Activated CD4-positive, alpha-beta T cell treated with anti-CD3 and anti-CD28 coated beads for 36 hours (primary cell): ENCODE measurements around the gene PYURF. TPM values are rescaled to one million over a fixed set of nuclear protein-coding genes. Genes with fewer than 3 reads are reported as not detected.

Experiments
- ATAC-seq: fragments of 200-7000 bp; cut with Tn5 transposase; one replicate; pipeline ENCODE4 v1.10.0; 2021; ENCODE audit warnings: mild to moderate bottlenecking, moderate library complexity
- CTCF ChIA-PET: fragments of 350-600 bp; sonication (Branson Sonifier 250); formaldehyde crosslinking; loops from one replicate; lab custom pipeline; 2021; ENCODE audit warnings: antibody characterized with exemption; lab: Charles Lee
- POLR2A ChIA-PET: fragments of 350-600 bp; sonication (Branson Sonifier 250); formaldehyde crosslinking; loops from one replicate; lab custom pipeline; 2021; ENCODE audit warnings: antibody characterized with exemption, inconsistent platforms; lab: Charles Lee
- DNase-seq: peaks from one replicate; pipeline ENCODE4 v3.0.0-alpha.2; 2020
- H3K27ac Mint-ChIP-seq: one replicate; pipeline ENCODE4 v1.8.0; 2021; ENCODE audit warnings: mixed read lengths
- H3K27me3 Mint-ChIP-seq: one replicate; pipeline ENCODE4 v1.8.0; 2021; ENCODE audit warnings: mixed read lengths
- H3K36me3 Mint-ChIP-seq: one replicate; pipeline ENCODE4 v1.8.0; 2021; ENCODE audit warnings: low read depth, mixed read lengths
- H3K4me1 Mint-ChIP-seq: one replicate; pipeline ENCODE4 v1.8.0; 2021; ENCODE audit warnings: mixed read lengths
- H3K4me3 Mint-ChIP-seq: one replicate; pipeline ENCODE4 v1.8.0; 2021; ENCODE audit warnings: mild to moderate bottlenecking, moderate library complexity, mixed read lengths
- H3K9me3 Mint-ChIP-seq: one replicate; pipeline ENCODE4 v1.8.0; 2021; ENCODE audit warnings: low read depth, mixed read lengths
- intact Hi-C, 2 experiments: fragments of 100-400 bp; cut with DNase I in 1 of 2; cut with micrococcal nuclease in 1 of 2; formaldehyde crosslinking; loops; one replicate each; pipeline versions ENCODE4 v1.14.2 to v1.15.1; 2022 to 2024; cut with DNase I, micrococcal nuclease
- total RNA-seq, 2 experiments: library from RNA; stranded (reverse); gene quantifications; one replicate each; pipeline ENCODE4 v1.2.3, GENCODE V29; 2021

PYURF gene
- total RNA-seq, 2 experiments from 2014 or later, result 27.3 to 44.1 TPM

- ChIA-PET CTCF (interaction anchor here (1.2 to 1.9 kb wide), 2 partner anchors 18 to 492 kb away, joined by 3 to 4 read pairs; no protein-coding TSS in a partner anchor), POLR2A (interaction anchor here (0.8 kb wide), 1 partner anchor 104 kb away, joined by 3 read pairs; no protein-coding TSS in a partner anchor)
- Mint-ChIP-seq H3K27ac (no peak overlapping the region), H3K4me3 (no peak overlapping the region), H3K9me3 (no peaks in the 10 kb centered on the region), H3K36me3 (no peaks in the 10 kb centered on the region), H3K4me1 (peaks cover 30% of the 10 kb centered on the region), H3K27me3 (no peaks in the 10 kb centered on the region)
- no peak for ATAC-seq
- no peak for DNase-seq
- intact Hi-C loops, result no loop called here
Observed at GRCh38 chr4:88531549-88531948, 8.0 kb upstream of the PYURF start.

- intact Hi-C loops, result loop anchor here in 1 of 2 experiments (10.0 kb wide), 1 partner anchor 436 kb away; no protein-coding TSS in a partner anchor
- H3K4me1 Mint-ChIP-seq, result peaks cover 26% of the 10 kb centered on the region
- no peaks in the 10 kb centered on the region for H3K9me3 Mint-ChIP-seq
- no peak overlapping the region for H3K27ac Mint-ChIP-seq
- DNase-seq (no peak), ATAC-seq (no peak)
- H3K4me3 Mint-ChIP-seq, result no peak overlapping the region
- no peaks in the 10 kb centered on the region for H3K36me3 Mint-ChIP-seq
- no peaks in the 10 kb centered on the region for H3K27me3 Mint-ChIP-seq
- ChIA-PET CTCF (no interaction called here), POLR2A (no interaction called here)
Observed at GRCh38 chr4:88528861-88529260, 5.3 kb upstream of the PYURF start.

GRCh38 chr4:88527787-88528186 lies 4.2 kb upstream of the PYURF start:
- Mint-ChIP-seq H3K36me3 (peaks cover 1% of the 10 kb centered on the region), H3K4me1 (peaks cover 26% of the 10 kb centered on the region)
- CTCF ChIA-PET, result interaction anchor here (1.0 kb wide), 1 partner anchor 9 kb away, joined by 4 read pairs; no protein-coding TSS in a partner anchor

GRCh38 chr4:88526221-88526815 lies 2.7 kb upstream of the PYURF start:
- Mint-ChIP-seq H3K9me3 (no peaks in the 10 kb centered on the region), H3K27me3 (no peaks in the 10 kb centered on the region), H3K4me3 (no peak overlapping the region), H3K4me1 (peaks cover 39% of the 10 kb centered on the region), H3K27ac (no peak overlapping the region), H3K36me3 (peaks cover 10% of the 10 kb centered on the region)
- peak; percentile 19 for DNase-seq
- intact Hi-C loops, result loop anchor here (1.0 to 10.0 kb wide), 5 partner anchors 133 to 584 kb away; partner anchors contain the start of gene TIGD2 (in 1 of the 2)
- ATAC-seq, result no peak
- POLR2A ChIA-PET, result no interaction called here
- CTCF ChIA-PET, result interaction anchor here (0.7 to 2.1 kb wide), 10 partner anchors 10 to 497 kb away, joined by 3 to 11 read pairs (median 4); partner anchors contain the start of gene PPM1K

More at GRCh38 chr4:88527787-88528186, 4.2 kb upstream of the PYURF start:
- DNase-seq (no peak), ATAC-seq (no peak)
- POLR2A ChIA-PET, result no interaction called here
- Mint-ChIP-seq H3K9me3 (no peaks in the 10 kb centered on the region), H3K27me3 (no peaks in the 10 kb centered on the region), H3K4me3 (no peak overlapping the region), H3K27ac (no peak overlapping the region)
- intact Hi-C loops, result loop anchor here (2.0 to 10.0 kb wide), 3 partner anchors 437 to 583 kb away; partner anchors contain the start of gene TIGD2 (in 1 of the 2)

GRCh38 chr4:88524171-88524570 lies 595 bp upstream of the PYURF start:
- POLR2A ChIA-PET, result interaction anchor here (0.7 kb wide), 1 partner anchor 1133 kb away, joined by 3 read pairs; the partner anchor contains the start of gene HSD17B11

GRCh38 chr4:88522702-88523324 lies 763 bp downstream of the PYURF start:
- CTCF ChIA-PET, result interaction anchor here (0.7 to 2.5 kb wide), 12 partner anchors 14 to 502 kb away, joined by 3 to 13 read pairs (median 4); partner anchors contain the start of gene PPM1K
- H3K4me1 Mint-ChIP-seq, result peaks cover 45% of the 10 kb centered on the region
- POLR2A ChIA-PET, result interaction anchor here (1.2 kb wide), 1 partner anchor 66 kb away, joined by 4 read pairs; the partner anchor contains the start of gene HERC5
- peak; percentile 66 for DNase-seq
- intact Hi-C loops, result loop anchor here (1.0 to 10.0 kb wide), 8 partner anchors 66 to 442 kb away; partner anchors contain the start of genes PPM1K (in 2 of the 2), HERC3 (in 1 of the 2) and HERC5 (in 1 of the 2)
- no peaks in the 10 kb centered on the region for H3K27me3 Mint-ChIP-seq
- peaks cover 19% of the 10 kb centered on the region for H3K36me3 Mint-ChIP-seq
- ATAC-seq, result no peak
- H3K27ac Mint-ChIP-seq, result peak overlapping the region; percentile 88
- H3K9me3 Mint-ChIP-seq, result no peaks in the 10 kb centered on the region
- H3K4me3 Mint-ChIP-seq, result peak overlapping the region; percentile 92

More at GRCh38 chr4:88524171-88524570, 595 bp upstream of the PYURF start:
- intact Hi-C loops, result loop anchor here (5.0 to 10.0 kb wide), 4 partner anchors 133 to 441 kb away; partner anchors contain the start of gene PPM1K (in 1 of the 2)
- DNase-seq (no peak), ATAC-seq (no peak)
- Mint-ChIP-seq H3K36me3 (peaks cover 19% of the 10 kb centered on the region), H3K27me3 (no peaks in the 10 kb centered on the region), H3K27ac (peak overlapping the region; percentile 82), H3K4me1 (peaks cover 45% of the 10 kb centered on the region), H3K9me3 (no peaks in the 10 kb centered on the region), H3K4me3 (peak overlapping the region; percentile 92)
- CTCF ChIA-PET, result interaction anchor here (0.5 to 2.5 kb wide), 11 partner anchors 9 to 500 kb away, joined by 3 to 13 read pairs (median 5); partner anchors contain the start of gene PPM1K

- Mint-ChIP-seq H3K4me3 (no peak overlapping the region), H3K27ac (no peak overlapping the region), H3K36me3 (peaks cover 19% of the 10 kb centered on the region), H3K9me3 (no peaks in the 10 kb centered on the region), H3K27me3 (no peaks in the 10 kb centered on the region), H3K4me1 (peaks cover 19% of the 10 kb centered on the region)
- ATAC-seq, result no peak
- CTCF ChIA-PET, result interaction anchor here (0.6 to 1.7 kb wide), 5 partner anchors 74 to 1124 kb away, joined by 3 to 4 read pairs (median 3); no protein-coding TSS in a partner anchor
- POLR2A ChIA-PET, result no interaction called here
- intact Hi-C loops, result loop anchor here (5.0 kb wide), 2 partner anchors 487 to 667 kb away; no protein-coding TSS in a partner anchor
- no peak for DNase-seq
Observed at GRCh38 chr4:88518911-88519310, 4.7 kb downstream of the PYURF start.

- ATAC-seq (no peak), DNase-seq (no peak)
- no peaks in the 10 kb centered on the region for H3K27me3 Mint-ChIP-seq
- ChIA-PET POLR2A (no interaction called here), CTCF (interaction anchor here (0.6 to 2.2 kb wide), 5 partner anchors 10 to 306 kb away, joined by 3 to 15 read pairs (median 6); no protein-coding TSS in a partner anchor)
- H3K9me3 Mint-ChIP-seq, result no peaks in the 10 kb centered on the region
- intact Hi-C loops, result loop anchor here (5.0 kb wide), 2 partner anchors 486 to 666 kb away; no protein-coding TSS in a partner anchor
- no peak overlapping the region for H3K4me3 Mint-ChIP-seq
- H3K4me1 Mint-ChIP-seq, result peaks cover 22% of the 10 kb centered on the region
- H3K27ac Mint-ChIP-seq, result no peak overlapping the region
- peaks cover 18% of the 10 kb centered on the region for H3K36me3 Mint-ChIP-seq
Observed at GRCh38 chr4:88517825-88518224, 5.8 kb downstream of the PYURF start.

- no peak for DNase-seq
- no peak for ATAC-seq
- Mint-ChIP-seq H3K4me1 (peaks cover 11% of the 10 kb centered on the region), H3K4me3 (no peak overlapping the region), H3K9me3 (no peaks in the 10 kb centered on the region), H3K27ac (no peak overlapping the region), H3K27me3 (no peaks in the 10 kb centered on the region), H3K36me3 (peaks cover 11% of the 10 kb centered on the region)
- intact Hi-C loops, result loop anchor here (5.0 kb wide), 2 partner anchors 484 to 664 kb away; no protein-coding TSS in a partner anchor
- POLR2A ChIA-PET, result interaction anchor here (0.7 kb wide), 1 partner anchor 28 kb away, joined by 3 read pairs; no protein-coding TSS in a partner anchor
- CTCF ChIA-PET, result interaction anchor here (0.8 to 3.5 kb wide), 9 partner anchors 8 to 483 kb away, joined by 3 to 24 read pairs (median 4); no protein-coding TSS in a partner anchor
Observed at GRCh38 chr4:88516746-88517145, 6.8 kb downstream of the PYURF start.

- intact Hi-C loops, result loop anchor here (1.0 to 5.0 kb wide), 4 partner anchors 146 to 663 kb away; no protein-coding TSS in a partner anchor
- peaks cover 2% of the 10 kb centered on the region for H3K4me1 Mint-ChIP-seq
- no peak overlapping the region for H3K4me3 Mint-ChIP-seq
- POLR2A ChIA-PET, result interaction anchor here (0.7 kb wide), 1 partner anchor 154 kb away, joined by 4 read pairs; no protein-coding TSS in a partner anchor
- DNase-seq (no peak), ATAC-seq (no peak)
- no peaks in the 10 kb centered on the region for H3K36me3 Mint-ChIP-seq
- no peak overlapping the region for H3K27ac Mint-ChIP-seq
- CTCF ChIA-PET, result interaction anchor here (0.6 to 3.7 kb wide), 45 partner anchors 8 to 560 kb away, joined by 3 to 43 read pairs (median 4); partner anchors contain the start of genes HERC5, HERC6 and PPM1K
- no peaks in the 10 kb centered on the region for H3K27me3 Mint-ChIP-seq
- no peaks in the 10 kb centered on the region for H3K9me3 Mint-ChIP-seq
Observed at GRCh38 chr4:88514557-88515511, 8.7 kb downstream of the PYURF start.
